Cerebellar cortex (tissue), 1 donor: ENCODE data around the gene MGST3.
"Not testable (repeated sequence)": the region's sequence is repeated elsewhere in the genome, so short reads cannot be mapped to it uniquely, and the experiment has no call there.

ENCODE experiments used
- DNase-seq: peaks from one replicate; pipeline ENCODE4 v3.0.0-alpha.2; 2015; ENCODE audit warnings: low spot score

MGST3 gene

DNA sequence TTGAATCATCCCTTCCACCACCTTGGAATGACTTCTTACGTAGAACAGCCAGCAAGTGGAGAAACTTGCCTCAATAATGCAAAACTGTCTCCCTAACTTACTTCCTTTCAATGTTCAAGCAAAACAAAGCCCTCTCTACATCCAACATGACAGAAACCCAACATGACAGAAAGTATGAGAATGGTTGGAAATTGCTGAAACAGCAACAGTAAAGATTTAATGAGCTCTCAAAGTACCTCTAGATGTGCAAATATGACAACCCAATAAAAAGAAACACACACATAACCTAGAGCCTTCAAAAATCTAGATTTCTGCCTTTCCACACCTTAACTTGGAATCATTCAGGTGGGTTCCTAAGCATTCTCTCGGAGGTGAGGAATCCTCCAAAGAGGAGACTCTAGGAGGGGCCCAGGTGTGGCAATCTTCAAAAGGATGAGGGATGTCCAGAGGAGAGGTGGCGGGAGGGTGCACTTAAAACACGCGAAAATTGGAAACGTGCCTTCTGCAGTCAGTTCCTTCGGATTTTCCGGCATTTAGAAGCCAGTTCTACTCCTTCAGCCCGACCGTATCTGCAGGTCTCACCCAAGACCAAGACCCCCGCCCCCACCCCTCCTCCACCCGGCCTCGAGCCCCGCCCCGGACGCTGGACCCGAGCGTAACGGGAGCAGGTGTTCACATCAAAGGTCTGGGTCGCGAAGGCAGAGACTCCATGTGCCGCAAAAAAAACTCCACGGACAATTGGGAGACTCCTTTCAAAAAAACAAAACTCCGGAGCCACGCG lies 996 bp upstream of the MGST3 start:
- no peak for DNase-seq

GRCh38 chr1:165631342-165632151 lies 513 bp downstream of the MGST3 start:
- peak; percentile 55 for DNase-seq

DNA sequence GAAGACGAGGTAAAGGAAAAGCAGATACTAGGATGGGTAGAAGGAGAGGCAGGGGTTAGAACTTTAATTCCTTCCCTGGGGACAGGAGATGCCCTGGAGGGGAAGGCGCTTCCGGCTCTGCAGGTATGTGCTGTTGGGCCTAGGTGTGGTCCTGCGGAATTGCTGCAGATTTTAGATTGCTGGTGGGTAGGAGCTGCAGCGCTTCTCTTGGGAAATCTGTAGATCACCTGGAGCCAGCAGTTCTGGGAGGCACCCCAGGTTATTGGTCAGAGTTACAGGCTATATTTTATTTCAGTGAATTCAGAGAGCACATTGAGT lies 1.1 kb downstream of the MGST3 start:
- DNase-seq, result peak; percentile 11

DNA sequence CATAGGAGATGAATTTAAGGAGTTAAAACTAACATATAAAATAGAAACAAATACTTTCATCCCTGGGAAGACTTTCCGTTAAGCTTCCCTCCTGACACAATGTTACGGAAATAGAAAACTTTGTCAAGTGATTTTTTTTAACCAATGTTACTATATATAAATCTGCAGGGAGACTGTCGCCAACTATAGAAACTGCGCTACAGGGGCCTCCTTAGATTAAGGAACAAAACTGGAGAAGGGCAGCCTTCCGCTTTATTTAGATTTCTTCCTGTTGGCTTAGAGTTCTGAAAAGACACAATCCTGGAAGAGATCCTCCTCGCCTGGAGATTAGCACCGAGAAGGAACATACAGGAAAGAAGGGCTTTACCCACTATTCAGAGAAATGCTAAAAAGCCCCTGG lies 1.5 kb downstream of the MGST3 start:
- no peak for DNase-seq

DNA sequence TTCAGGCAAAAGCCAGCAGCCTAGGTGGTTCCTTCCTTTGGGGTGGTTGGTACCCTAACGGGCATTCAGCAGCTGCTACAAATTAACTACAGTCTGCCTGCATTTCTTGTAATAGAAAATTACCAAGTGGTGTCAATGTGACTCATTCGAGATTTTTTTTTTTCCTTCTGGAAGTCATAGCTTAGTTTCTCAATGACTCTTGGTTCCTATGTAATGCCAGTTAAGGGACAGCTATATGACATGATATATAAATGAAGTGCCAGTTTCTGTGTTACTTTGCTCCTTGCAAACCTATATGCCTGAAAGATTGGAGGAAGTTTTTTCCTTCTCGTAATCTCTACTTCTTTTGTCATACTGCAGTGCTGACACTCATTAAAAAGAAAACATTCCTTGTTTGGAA lies 2.6 kb downstream of the MGST3 start:
- no peak for DNase-seq

- no peak for DNase-seq
Measured at GRCh38 chr1:165634154-165634921, 3.3 kb downstream of the MGST3 start.

- no peak for DNase-seq
Measured at GRCh38 chr1:165635329-165635728, 4.3 kb downstream of the MGST3 start.

- DNase-seq, result no peak
Measured at GRCh38 chr1:165635823-165636222, 4.8 kb downstream of the MGST3 start.

DNA sequence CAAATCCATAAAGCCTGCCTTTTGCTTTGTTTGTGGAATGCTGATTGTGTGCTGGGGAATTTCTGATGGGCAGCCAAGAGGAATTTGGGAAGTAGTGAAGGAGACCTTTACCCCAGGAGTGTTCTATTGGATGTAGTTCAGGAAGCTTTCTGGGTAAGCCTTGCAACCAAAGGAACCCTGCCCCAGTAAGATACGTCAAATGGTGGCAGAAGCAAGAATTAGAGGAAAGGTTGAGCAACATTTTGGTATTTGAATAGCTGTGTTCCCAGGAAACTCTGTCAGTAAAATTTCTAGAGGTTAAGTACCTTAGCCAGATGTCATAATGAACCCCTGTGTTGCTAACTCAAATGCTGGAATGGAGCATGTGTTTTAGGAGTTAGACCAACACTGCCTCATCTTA lies 6.4 kb downstream of the MGST3 start:
- DNase-seq, result no peak

- not testable (repeated sequence) for DNase-seq
Measured at GRCh38 chr1:165638211-165638610, 7.2 kb downstream of the MGST3 start.

- DNase-seq, result no peak
Measured at GRCh38 chr1:165639821-165640623, 9.0 kb downstream of the MGST3 start.

- DNase-seq, result no peak
Measured at GRCh38 chr1:165641231-165641987, 10.4 kb downstream of the MGST3 start.

DNA sequence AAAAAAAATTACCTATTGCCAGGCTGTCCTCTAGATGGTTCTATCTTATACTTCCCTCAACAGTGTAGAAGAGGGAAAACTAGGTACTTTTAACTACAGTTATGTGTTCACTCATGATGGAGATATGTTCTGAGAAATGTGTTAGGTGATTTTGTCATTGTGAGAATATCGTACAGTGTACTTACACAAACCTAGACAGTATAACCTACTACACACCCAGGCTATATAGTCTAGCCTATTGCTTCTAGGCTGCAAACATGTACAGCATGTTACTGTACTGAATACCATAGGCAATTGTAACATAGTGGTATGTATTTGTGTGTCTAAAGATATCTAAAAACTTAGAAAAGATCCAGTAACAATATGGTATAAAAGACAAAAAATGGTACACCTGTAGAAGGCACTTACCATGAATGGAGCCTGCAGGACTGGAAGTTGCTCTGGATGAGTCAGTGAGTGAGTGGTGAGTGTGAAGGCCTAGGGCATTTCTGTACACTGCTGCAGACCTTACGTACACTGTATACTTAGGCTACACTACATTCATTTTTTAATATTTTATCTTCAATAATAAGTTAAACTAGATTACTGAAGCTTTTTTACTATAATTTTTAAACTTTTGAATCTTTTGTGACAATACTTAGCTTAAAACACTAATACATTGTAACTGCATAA lies 13.2 kb downstream of the MGST3 start:
- no peak for DNase-seq

GRCh38 chr1:165645654-165646366 lies 14.8 kb downstream of the MGST3 start:
- DNase-seq, result no peak

DNA sequence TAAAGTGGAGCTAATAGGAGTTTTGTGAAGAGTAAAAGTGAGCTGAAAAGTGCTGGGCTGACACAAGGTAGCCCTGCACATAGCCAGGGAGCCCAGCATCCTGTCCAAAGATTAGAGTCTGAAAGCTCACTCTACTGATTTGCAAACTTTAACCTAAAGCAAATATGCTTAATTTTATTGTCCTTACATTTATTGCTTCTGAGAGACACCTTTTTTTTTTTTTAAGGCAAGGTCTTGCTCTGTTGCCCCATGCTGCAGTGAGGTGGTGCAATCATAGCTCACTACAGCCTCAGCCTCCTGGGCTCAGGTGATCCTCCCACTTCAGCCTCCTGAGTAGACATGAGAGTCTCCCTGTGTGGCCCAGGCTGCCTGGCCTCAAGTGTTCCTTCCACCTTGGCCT lies 16.5 kb downstream of the MGST3 start:
- DNase-seq, result no peak

DNA sequence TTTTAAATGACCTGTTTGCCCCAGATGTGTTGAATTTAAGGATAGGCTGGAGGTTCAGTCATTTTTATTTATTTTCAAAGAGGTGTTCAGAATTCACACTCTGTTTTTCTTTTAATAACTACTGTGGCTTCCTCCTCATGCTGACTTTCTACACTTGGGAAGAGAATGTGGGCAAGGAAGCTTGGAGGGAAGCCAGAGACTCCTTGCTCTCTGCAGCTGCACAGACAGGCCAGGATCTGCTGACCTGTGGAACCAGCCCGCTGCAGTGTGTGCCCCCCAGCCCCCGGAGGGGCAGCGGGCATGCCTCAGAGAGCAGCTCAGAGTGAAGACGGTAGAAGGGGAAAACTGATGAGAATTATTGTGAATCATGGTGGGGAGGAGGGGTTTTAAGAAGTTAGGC lies 16.9 kb downstream of the MGST3 start:
- DNase-seq, result no peak

DNA sequence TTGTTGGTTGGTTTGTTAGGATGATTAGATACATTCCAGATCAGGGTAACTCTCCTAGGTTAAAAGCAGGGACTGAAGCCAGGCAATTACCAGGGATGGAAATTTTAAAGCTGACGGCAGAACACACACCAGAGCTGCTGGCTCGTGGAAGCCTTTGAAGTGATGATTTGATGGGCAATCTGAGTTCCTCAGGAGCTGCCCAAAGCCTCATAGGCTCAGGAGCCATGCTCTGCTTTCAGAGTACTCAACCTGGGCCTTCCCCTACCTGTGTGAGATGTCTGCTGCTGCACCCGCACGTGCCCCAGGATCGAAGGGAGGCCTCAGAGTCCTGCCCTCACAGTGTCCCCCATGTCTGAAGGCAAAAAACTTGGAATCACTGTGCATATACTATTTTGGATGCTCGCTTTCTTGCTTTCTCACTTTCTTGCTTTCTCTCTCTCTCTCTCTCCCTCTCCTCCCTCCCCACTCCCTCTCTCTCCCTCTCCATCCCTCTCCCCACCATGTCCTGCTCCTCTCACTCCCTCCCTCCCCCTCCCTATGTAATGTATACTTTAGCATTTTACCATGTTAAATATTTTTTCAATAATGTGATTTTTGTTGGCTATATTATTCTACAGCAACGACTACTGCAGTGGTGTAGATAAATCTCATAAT lies 18.0 kb downstream of the MGST3 start:
- no peak for DNase-seq

DNA sequence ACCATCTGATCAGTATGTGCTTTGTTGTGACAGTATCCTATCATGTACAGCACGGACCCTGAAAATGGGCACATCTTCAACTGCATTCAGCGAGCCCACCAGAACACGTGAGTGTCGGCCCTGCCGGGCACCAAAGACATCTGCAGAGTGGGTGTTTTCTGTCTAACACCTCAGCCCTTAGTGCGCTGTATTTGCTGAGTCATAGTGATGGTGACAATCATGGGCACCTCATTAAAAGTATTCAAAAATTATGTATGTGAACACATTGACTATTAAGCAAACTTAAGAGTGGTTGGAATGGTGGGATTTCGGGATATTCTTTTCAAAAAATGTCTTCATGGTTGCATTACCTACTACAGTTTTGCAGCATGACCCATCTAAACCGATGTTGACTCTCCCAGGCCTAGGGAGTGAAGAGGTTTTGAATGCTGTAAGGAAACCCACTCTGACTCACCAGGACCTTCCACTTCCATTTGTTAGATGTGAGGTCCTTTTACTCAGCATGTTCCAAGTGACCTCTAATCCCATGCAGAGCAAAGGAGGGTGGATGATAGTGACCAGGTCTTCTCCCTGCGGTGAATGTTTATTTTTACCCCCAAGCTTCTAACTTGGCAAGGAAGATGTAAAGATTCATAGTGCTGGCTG lies 20.1 kb downstream of the MGST3 start:
- DNase-seq, result no peak
